A549 (cell line): ENCODE results near the gene VIPR2. TPM values are rescaled to one million over a fixed set of nuclear protein-coding genes. Genes with fewer than 3 reads are reported as not detected.

Experiments used
- ATAC-seq, 2 experiments: fragments of 200-7000 bp in 1 of 2; fragments of >200 bp in 1 of 2; cut with Nextera tagmentation in 1 of 2; cut with Tn5 transposase in 1 of 2; 3 replicates each; pipeline versions ENCODE4 v1.8.0 to v1.9.1; 2018 to 2020; ENCODE audit warnings: mild to moderate bottlenecking in 1 of 2, moderate library complexity in 1 of 2
- CTCF ChIA-PET: fragments of 300-600 bp; sonication (Branson Sonifier 250); formaldehyde crosslinking; extraction: SDS; loops from one replicate; lab custom pipeline; 2021; ENCODE audit warnings: antibody characterized with exemption, inconsistent platforms; lab: Yijun Ruan, JAX
- POLR2A ChIA-PET: fragments of 350-600 bp; formaldehyde crosslinking; extraction: SDS; loops from one replicate; lab custom pipeline; 2021; ENCODE audit warnings: antibody characterized with exemption, inconsistent platforms; lab: Yijun Ruan, JAX
- DNase-seq, 2 experiments: peaks; one replicate each; pipeline versions ENCODE4 v3.0.0 to v3.0.0-alpha.2; 2011 to 2016; ENCODE audit warnings: low read depth in 1 of 2, low spot score in 1 of 2
- FAIRE-seq: peaks from 2 replicates; lab custom pipeline; 2011; peaks lifted over from hg19 to GRCh38; lab: Jason Lieb, UNC
- H3K27ac ChIP-seq, 2 experiments: fragments of >200 bp; sonication (Bioruptor Twin); formaldehyde crosslinking; 3 replicates each; pipeline ENCODE4 v1.5.1; 2016 to 2017
- H3K4me1 ChIP-seq: fragments of >200 bp; sonication (Bioruptor Twin); formaldehyde crosslinking; 3 replicates; pipeline ENCODE4 v1.6.1; 2016
- H3K4me2 ChIP-seq: fragments of >200 bp; sonication (Bioruptor Twin); formaldehyde crosslinking; 3 replicates; pipeline ENCODE4 v1.6.1; 2016
- H3K4me3 ChIP-seq: fragments of >200 bp; sonication (Bioruptor Twin); formaldehyde crosslinking; 3 replicates; pipeline ENCODE4 v1.5.1; 2016
- H3K9me3 ChIP-seq: fragments of >200 bp; sonication (Bioruptor Twin); formaldehyde crosslinking; 3 replicates; pipeline ENCODE4 v1.6.1; 2016
- BHLHE40 ChIP-seq: IDR thresholded peaks from 2 replicates; pipeline ENCODE4 v1.6.1; 2012; ENCODE audit warnings: low read depth, low read length, inconsistent platforms
- CBX2 ChIP-seq: fragments of 200-600 bp; sonication (generic); IDR thresholded peaks from 2 replicates; pipeline ENCODE4 v1.6.1; 2016; ENCODE audit warnings: low read depth, mild to moderate bottlenecking, borderline replicate concordance
- CHD2 ChIP-seq: fragments of 150-350 bp; IDR thresholded peaks from 2 replicates; pipeline ENCODE4 v1.6.1; 2014; ENCODE audit warnings: low read length; ENCODE audit not compliant: partially characterized antibody
- CHD4 ChIP-seq: fragments of 200-600 bp; sonication (generic); IDR thresholded peaks from 2 replicates; pipeline ENCODE4 v1.6.1; 2016; ENCODE audit warnings: antibody characterized with exemption, mild to moderate bottlenecking, borderline replicate concordance
- EHF ChIP-seq: fragments of 250-450 bp; sonication (Bioruptor Pico); IDR thresholded peaks from 2 replicates; pipeline ENCODE4 v1.5.0; 2020; ENCODE audit warnings: mild to moderate bottlenecking
- FOSL2 ChIP-seq, 2 experiments: fragments of 450-650 bp in 1 of 2; fragments of >200 bp in 1 of 2; sonication (Bioruptor Twin) in 1 of 2; formaldehyde crosslinking; IDR thresholded peaks; 2 replicates each; pipeline versions ENCODE4 v1.5.0 to v1.6.1; 2016 to 2020; ENCODE audit warnings: mild to moderate bottlenecking in 1 of 2, moderate library complexity in 1 of 2
- GATA3 ChIP-seq: IDR thresholded peaks from 2 replicates; pipeline ENCODE4 v1.6.1; 2012; ENCODE audit warnings: borderline replicate concordance
- HDAC2 ChIP-seq: fragments of 200-600 bp; sonication (generic); IDR thresholded peaks from 2 replicates; pipeline ENCODE4 v1.6.1; 2016
- HOXB13 ChIP-seq: fragments of 250-450 bp; sonication (Bioruptor Pico); IDR thresholded peaks from 2 replicates; pipeline ENCODE4 v1.5.0; 2020; ENCODE audit warnings: low read depth, mild to moderate bottlenecking, moderate library complexity
- HOXB5 ChIP-seq: fragments of 250-450 bp; sonication (Bioruptor Pico); IDR thresholded peaks from 2 replicates; pipeline ENCODE4 v1.5.0; 2020; ENCODE audit warnings: mild to moderate bottlenecking, moderate library complexity
- JUNB ChIP-seq: fragments of >200 bp; sonication (Bioruptor Twin); formaldehyde crosslinking; IDR thresholded peaks from 2 replicates; pipeline ENCODE4 v1.6.1; 2016
- KDM5A ChIP-seq: fragments of 200-600 bp; sonication (generic); IDR thresholded peaks from 2 replicates; pipeline ENCODE4 v1.6.1; 2016; ENCODE audit warnings: antibody characterized with exemption, mild to moderate bottlenecking
- MYC ChIP-seq: IDR thresholded peaks from 2 replicates; pipeline ENCODE4 v1.6.1; 2012; ENCODE audit warnings: mild to moderate bottlenecking, inconsistent platforms, low read length, improper control_type of control experiment, borderline replicate concordance
- RARB ChIP-seq: fragments of 250-450 bp; sonication (Bioruptor Pico); IDR thresholded peaks from 2 replicates; pipeline ENCODE4 v1.8.0; 2021; ENCODE audit warnings: mild to moderate bottlenecking, moderate library complexity
- RFX5 ChIP-seq: fragments of 450-650 bp; IDR thresholded peaks from 2 replicates; pipeline ENCODE4 v1.7.1; 2014; ENCODE audit warnings: antibody characterized with exemption, mild to moderate bottlenecking, moderate library complexity
- RNF2 ChIP-seq: fragments of 200-600 bp; sonication (generic); IDR thresholded peaks from 2 replicates; pipeline ENCODE4 v1.6.1; 2016; ENCODE audit warnings: low read depth, mild to moderate bottlenecking, antibody characterized with exemption, moderate library complexity, borderline replicate concordance
- SMC3 ChIP-seq: fragments of >200 bp; sonication (Bioruptor Twin); formaldehyde crosslinking; IDR thresholded peaks from 3 replicates; pipeline ENCODE4 v1.6.1; 2018; ENCODE audit warnings: inconsistent platforms
- TFCP2L1 ChIP-seq: fragments of 250-450 bp; sonication (Bioruptor Pico); IDR thresholded peaks from 2 replicates; pipeline ENCODE4 v1.5.0; 2021; ENCODE audit warnings: mild to moderate bottlenecking
- ZC3H11A ChIP-seq: fragments of 450-650 bp; IDR thresholded peaks from 2 replicates; pipeline ENCODE4 v1.6.1; 2014; ENCODE audit warnings: antibody characterized with exemption, mild to moderate bottlenecking
- ZNF302 ChIP-seq: fragments of 250-450 bp; sonication (Bioruptor Pico); IDR thresholded peaks from 2 replicates; pipeline ENCODE4 v1.9.0; 2021; ENCODE audit warnings: inconsistent platforms, mild to moderate bottlenecking, moderate library complexity
- WGBS: methylation state at CpG from one replicate; pipeline ENCODE4 v1.1.6; 2017; ENCODE audit errors: missing lambda C conversion rate; 5-methylcytosine and 5-hydroxymethylcytosine counted together
- polyA plus RNA-seq, 4 experiments: library from polyadenylated mRNA; depleted of rRNA in 3 of 4; stranded (reverse); fragments of >200 nt; fragmentation: RNase III in 1 of 4; extraction: RNeasy Plus Mini Kit Qiagen cat#74134 plus additional on column Dnase treatment in 1 of 4; gene quantifications; 2 replicates in 3 of 4; 3 replicates in 1 of 4; pipeline ENCODE4 v1.2.3, GENCODE V29; 2011 to 2017
- TF ChIP-seq, protein P1 (sequence below): IDR thresholded peaks from 2 replicates; pipeline ENCODE4 v1.6.1; 2012
- TF ChIP-seq, protein P2 (sequence below): IDR thresholded peaks from 2 replicates; pipeline ENCODE4 v1.6.1; 2012
- TF ChIP-seq, protein P3 (sequence below): IDR thresholded peaks from 2 replicates; pipeline ENCODE4 v1.6.1; 2012; ENCODE audit warnings: low read depth, borderline replicate concordance
- TF ChIP-seq, protein P4 (sequence below): fragments of >200 bp; sonication (Bioruptor Twin); formaldehyde crosslinking; IDR thresholded peaks from 3 replicates; pipeline ENCODE4 v1.5.1; 2016
- TF ChIP-seq, protein P5 (sequence below): fragments of >200 bp; sonication (Bioruptor Twin); formaldehyde crosslinking; IDR thresholded peaks from 3 replicates; pipeline ENCODE4 v1.6.1; 2016
- TF ChIP-seq, protein P6 (sequence below): fragments of >200 bp; sonication (Bioruptor Twin); formaldehyde crosslinking; IDR thresholded peaks from 2 replicates; pipeline ENCODE4 v1.6.1; 2016

VIPR2 gene
- polyA plus RNA-seq, 2 of the 4 experiments (the other 2 are of a cell fraction): not detected

DNA sequence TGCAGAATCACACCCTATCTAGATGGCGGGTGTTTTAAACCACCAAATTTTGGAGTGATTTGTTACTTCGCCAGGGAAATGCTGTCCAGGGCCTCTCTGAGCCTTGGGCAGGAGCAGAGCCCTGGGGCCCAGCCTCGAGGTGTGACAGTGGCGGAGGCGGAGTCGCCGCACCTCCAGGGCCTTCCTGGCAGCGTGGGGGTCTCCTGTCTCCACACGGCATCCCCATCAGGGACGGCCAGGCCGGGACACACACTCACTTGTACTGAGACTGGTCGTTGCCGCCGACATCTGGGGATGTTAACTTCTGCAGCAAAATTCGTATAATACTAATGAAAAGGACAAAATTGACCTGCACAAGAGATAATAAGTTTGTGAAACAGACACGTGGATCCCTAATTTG, 110.7 kb downstream of the VIPR2 start:
- Histone ChIP-seq H3K27ac (no peak overlapping the region), H3K4me1 (peaks cover 5% of the 10 kb centered on the region; the same call in 2 of the 3 replicates), H3K9me3 (no peaks in the 10 kb centered on the region), H3K4me2 (no peak overlapping the region), H3K4me3 (no peak overlapping the region)
- TF ChIP-seq, protein P1, sequence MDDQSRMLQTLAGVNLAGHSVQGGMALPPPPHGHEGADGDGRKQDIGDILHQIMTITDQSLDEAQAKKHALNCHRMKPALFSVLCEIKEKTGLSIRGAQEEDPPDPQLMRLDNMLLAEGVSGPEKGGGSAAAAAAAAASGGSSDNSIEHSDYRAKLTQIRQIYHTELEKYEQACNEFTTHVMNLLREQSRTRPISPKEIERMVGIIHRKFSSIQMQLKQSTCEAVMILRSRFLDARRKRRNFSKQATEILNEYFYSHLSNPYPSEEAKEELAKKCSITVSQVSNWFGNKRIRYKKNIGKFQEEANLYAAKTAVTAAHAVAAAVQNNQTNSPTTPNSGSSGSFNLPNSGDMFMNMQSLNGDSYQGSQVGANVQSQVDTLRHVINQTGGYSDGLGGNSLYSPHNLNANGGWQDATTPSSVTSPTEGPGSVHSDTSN: no peak
- TF ChIP-seq CHD4 (no peak), GATA3 (no peak), JUNB (no peak), KDM5A (no peak), MYC (no peak), EHF (CRISPR knock-in tag) (no peak), TFCP2L1 (no peak), RARB (CRISPR knock-in tag) (no peak), ZC3H11A (no peak), HOXB13 (CRISPR knock-in tag) (no peak), BHLHE40 (no peak), ZNF302 (CRISPR knock-in tag) (no peak)
- TF ChIP-seq, protein P2, sequence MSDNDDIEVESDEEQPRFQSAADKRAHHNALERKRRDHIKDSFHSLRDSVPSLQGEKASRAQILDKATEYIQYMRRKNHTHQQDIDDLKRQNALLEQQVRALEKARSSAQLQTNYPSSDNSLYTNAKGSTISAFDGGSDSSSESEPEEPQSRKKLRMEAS: no peak
- DNase-seq (no peak), ATAC-seq (no peak), FAIRE-seq (no peak)
- 79% methylated on average over 10 of the region's 16 CpGs for WGBS
- CTCF ChIA-PET: no interaction called here
- POLR2A ChIA-PET: no interaction called here

DNA sequence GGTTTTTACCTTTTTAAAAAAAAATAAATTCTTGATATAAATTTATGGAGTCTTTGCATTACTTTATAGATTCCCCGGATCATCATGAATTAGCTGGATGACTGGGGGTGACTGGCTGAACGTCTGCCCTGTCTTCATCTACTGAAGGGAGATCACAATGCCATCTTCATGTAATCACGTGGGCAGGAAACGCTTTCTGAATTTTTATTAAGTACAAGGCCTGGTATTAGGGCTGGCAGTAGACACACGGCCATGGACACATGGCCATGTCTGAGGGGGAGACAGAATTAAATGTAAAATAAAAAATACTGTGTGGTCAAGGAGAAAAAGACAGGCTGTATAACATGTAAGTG, 111.2 kb downstream of the VIPR2 start:
- 75% methylated on average over 5 of the region's 5 CpGs for WGBS
- Histone ChIP-seq H3K9me3 (no peaks in the 10 kb centered on the region), H3K27ac (no peak overlapping the region), H3K4me2 (no peak overlapping the region), H3K4me3 (no peak overlapping the region), H3K4me1 (peaks cover 5% of the 10 kb centered on the region; the same call in 2 of the 3 replicates)
- ChIA-PET CTCF (no interaction called here), POLR2A (no interaction called here)
- no peak for FAIRE-seq
- DNase-seq: no peak
- TF ChIP-seq EHF (CRISPR knock-in tag) (no peak), ZNF302 (CRISPR knock-in tag) (no peak), HOXB5 (CRISPR knock-in tag) (no peak)
- TF ChIP-seq, protein P3, sequence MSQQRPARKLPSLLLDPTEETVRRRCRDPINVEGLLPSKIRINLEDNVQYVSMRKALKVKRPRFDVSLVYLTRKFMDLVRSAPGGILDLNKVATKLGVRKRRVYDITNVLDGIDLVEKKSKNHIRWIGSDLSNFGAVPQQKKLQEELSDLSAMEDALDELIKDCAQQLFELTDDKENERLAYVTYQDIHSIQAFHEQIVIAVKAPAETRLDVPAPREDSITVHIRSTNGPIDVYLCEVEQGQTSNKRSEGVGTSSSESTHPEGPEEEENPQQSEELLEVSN: no peak
- ATAC-seq: no peak

DNA sequence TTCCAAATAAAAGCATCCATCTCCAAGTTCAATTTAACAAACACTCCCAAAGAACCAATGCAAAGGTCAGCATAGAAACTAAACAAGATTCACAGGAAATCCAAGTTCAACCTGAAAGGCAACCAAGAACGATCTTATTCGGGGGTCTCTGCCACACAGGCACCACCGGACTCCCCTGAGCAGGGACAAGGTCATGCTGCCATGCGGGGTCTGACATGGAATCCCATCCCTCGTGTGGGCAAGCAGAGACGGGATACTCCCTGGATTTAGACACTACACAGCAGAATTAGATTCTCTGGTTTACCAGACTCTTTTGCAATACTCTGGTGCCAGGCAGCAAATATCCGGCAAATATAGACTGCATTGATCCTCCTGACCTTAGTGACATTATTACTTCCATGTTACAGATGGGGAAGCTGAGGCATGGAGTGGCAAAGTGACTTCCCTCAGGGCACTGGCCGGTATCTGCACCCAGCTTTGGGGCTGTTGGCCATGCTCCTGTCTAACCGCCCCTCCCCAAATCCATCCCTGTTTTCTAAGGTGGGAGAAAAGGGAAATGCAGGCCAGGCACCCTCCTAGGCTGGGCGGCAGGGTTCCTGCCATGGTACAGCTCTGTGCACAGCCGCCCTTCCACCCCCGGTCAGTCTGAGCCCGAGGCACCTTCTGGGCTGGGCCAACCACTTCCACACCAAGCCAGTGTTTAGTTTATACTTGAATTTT, 111.8 kb downstream of the VIPR2 start:
- 82% methylated on average over 13 of the region's 13 CpGs for WGBS
- no peak for TF ChIP-seq EHF (CRISPR knock-in tag)
- TF ChIP-seq ZC3H11A: no peak
- TF ChIP-seq, protein P4, sequence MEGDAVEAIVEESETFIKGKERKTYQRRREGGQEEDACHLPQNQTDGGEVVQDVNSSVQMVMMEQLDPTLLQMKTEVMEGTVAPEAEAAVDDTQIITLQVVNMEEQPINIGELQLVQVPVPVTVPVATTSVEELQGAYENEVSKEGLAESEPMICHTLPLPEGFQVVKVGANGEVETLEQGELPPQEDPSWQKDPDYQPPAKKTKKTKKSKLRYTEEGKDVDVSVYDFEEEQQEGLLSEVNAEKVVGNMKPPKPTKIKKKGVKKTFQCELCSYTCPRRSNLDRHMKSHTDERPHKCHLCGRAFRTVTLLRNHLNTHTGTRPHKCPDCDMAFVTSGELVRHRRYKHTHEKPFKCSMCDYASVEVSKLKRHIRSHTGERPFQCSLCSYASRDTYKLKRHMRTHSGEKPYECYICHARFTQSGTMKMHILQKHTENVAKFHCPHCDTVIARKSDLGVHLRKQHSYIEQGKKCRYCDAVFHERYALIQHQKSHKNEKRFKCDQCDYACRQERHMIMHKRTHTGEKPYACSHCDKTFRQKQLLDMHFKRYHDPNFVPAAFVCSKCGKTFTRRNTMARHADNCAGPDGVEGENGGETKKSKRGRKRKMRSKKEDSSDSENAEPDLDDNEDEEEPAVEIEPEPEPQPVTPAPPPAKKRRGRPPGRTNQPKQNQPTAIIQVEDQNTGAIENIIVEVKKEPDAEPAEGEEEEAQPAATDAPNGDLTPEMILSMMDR: no peak
- TF ChIP-seq, protein P2: no peak
- TF ChIP-seq, protein P1: no peak
- no peak for TF ChIP-seq ZNF302 (CRISPR knock-in tag)
- TF ChIP-seq, protein P5, sequence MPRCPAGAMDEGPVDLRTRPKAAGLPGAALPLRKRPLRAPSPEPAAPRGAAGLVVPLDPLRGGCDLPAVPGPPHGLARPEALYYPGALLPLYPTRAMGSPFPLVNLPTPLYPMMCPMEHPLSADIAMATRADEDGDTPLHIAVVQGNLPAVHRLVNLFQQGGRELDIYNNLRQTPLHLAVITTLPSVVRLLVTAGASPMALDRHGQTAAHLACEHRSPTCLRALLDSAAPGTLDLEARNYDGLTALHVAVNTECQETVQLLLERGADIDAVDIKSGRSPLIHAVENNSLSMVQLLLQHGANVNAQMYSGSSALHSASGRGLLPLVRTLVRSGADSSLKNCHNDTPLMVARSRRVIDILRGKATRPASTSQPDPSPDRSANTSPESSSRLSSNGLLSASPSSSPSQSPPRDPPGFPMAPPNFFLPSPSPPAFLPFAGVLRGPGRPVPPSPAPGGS: no peak
- no peak for TF ChIP-seq CBX2
- TF ChIP-seq RFX5: no peak
- no peak for TF ChIP-seq HDAC2
- no peak for TF ChIP-seq SMC3
- no peak for TF ChIP-seq FOSL2 (IDR thresholded peaks at IDR 0.05)
- TF ChIP-seq FOSL2 (CRISPR knock-in tag; IDR thresholded peaks at IDR 0.05): no peak
- no peak for TF ChIP-seq CHD2
- TF ChIP-seq RNF2: no peak
- TF ChIP-seq, protein P6, sequence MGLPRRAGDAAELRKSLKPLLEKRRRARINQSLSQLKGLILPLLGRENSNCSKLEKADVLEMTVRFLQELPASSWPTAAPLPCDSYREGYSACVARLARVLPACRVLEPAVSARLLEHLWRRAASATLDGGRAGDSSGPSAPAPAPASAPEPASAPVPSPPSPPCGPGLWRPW: no peak
- Histone ChIP-seq H3K4me2 (no peak overlapping the region), H3K4me3 (no peak overlapping the region), H3K9me3 (no peaks in the 10 kb centered on the region), H3K4me1 (peaks cover 5% of the 10 kb centered on the region; the same call in 2 of the 3 replicates), H3K27ac (no peak overlapping the region)
- POLR2A ChIA-PET: no interaction called here
- FAIRE-seq (no peak), ATAC-seq (no peak), DNase-seq (no peak)
- CTCF ChIA-PET: no interaction called here
